22Rv1 (cell line): ENCODE measurements around the gene ROS1.
"Not testable (repeated sequence)": the region's sequence is repeated elsewhere in the genome, so short reads cannot be mapped to it uniquely, and the experiment has no call there.

Experiments used
- H3K27ac ChIP-seq: fragments of 450-650 bp; 2 replicates; pipeline ENCODE4 v1.5.1; 2017
- ZFX ChIP-seq: fragments of 450-650 bp; IDR thresholded peaks from 2 replicates; pipeline ENCODE4 v1.6.1; 2017; ENCODE audit warnings: antibody characterized with exemption, borderline replicate concordance

Gene ROS1

GRCh38 chr6:117253785-117254184, 172.0 kb downstream of the ROS1 start:
- H3K27ac ChIP-seq, result no peak overlapping the region
- no peak for TF ChIP-seq ZFX

- not testable (repeated sequence) for H3K27ac ChIP-seq
Measured at GRCh38 chr6:117244979-117245378, 180.8 kb downstream of the ROS1 start.

GRCh38 chr6:117244571-117244970, 181.2 kb downstream of the ROS1 start:
- not testable (repeated sequence) for H3K27ac ChIP-seq
